Breast epithelium (tissue), 4 donors: ENCODE data around the gene SLCO2B1. TPM values are rescaled to one million over a fixed set of nuclear protein-coding genes. Genes with fewer than 3 reads are reported as not detected.

Experiments
- DNase-seq, 2 donors: peaks; one replicate each; pipeline ENCODE4 v3.0.0-alpha.2; 2019; ENCODE audit warnings: low spot score in 2 of 2
- H3K27ac ChIP-seq, 2 donors: fragments of 200-600 bp; sonication (generic) in 1 of 2; one replicate each; pipeline ENCODE4 v1.5.1; 2016 to 2019; ENCODE audit warnings: mild to moderate bottlenecking in 1 of 2
- H3K27me3 ChIP-seq, 2 donors: fragments of 200-600 bp; sonication (generic) in 1 of 2; one replicate each; pipeline versions ENCODE4 v1.5.1 to v1.6.0; 2017 to 2019; ENCODE audit warnings: control low read depth in 1 of 2, mild to moderate bottlenecking in 1 of 2
- H3K36me3 ChIP-seq: fragments of 200-600 bp; one replicate; pipeline ENCODE4 v1.5.1; 2019
- H3K4me1 ChIP-seq, 2 donors: fragments of 200-600 bp; sonication (generic); one replicate each; pipeline ENCODE4 v1.5.1; 2016 to 2019; ENCODE audit warnings: control low read depth in 1 of 2
- H3K4me3 ChIP-seq, 3 donors: fragments of 200-600 bp; sonication (generic); 1 replicate in 2 of 3; 2 replicates in 1 of 3; pipeline ENCODE4 v1.5.1; 2016 to 2019; ENCODE audit warnings: mild to moderate bottlenecking in 3 of 3, moderate library complexity in 2 of 3
- H3K9me3 ChIP-seq, 2 donors: fragments of 200-600 bp; sonication (generic) in 1 of 2; one replicate each; pipeline ENCODE4 v1.5.1; 2016 to 2019; ENCODE audit warnings: control low read depth in 1 of 2
- POLR2A ChIP-seq: fragments of 450-650 bp; IDR thresholded peaks from one replicate; pipeline ENCODE4 v1.6.1; 2016; ENCODE audit warnings: antibody characterized with exemption, mild to moderate bottlenecking, moderate library complexity
- POLR2AphosphoS5 ChIP-seq, 3 donors: sonication (generic); formaldehyde crosslinking; IDR thresholded peaks; one replicate each; pipeline ENCODE4 v1.6.1; 2017; ENCODE audit warnings: antibody characterized with exemption in 3 of 3
- intact Hi-C: fragments of 100-400 bp; cut with DNase I; formaldehyde crosslinking; loops from one replicate; pipeline ENCODE4 v1.15.1; 2023; ENCODE audit warnings: low total_unique reads
- total RNA-seq, 3 donors: library from RNA; depleted of rRNA; stranded (reverse); fragments of >200 nt; gene quantifications; one replicate each; pipeline ENCODE4 v1.1.0, GENCODE V29; 2016
- TF ChIP-seq, protein P1 (sequence below), 3 donors: fragments of 450-650 bp; IDR thresholded peaks; one replicate each; pipeline ENCODE4 v1.5.1; 2016 to 2017; ENCODE audit warnings: antibody characterized with exemption in 3 of 3, mild to moderate bottlenecking in 3 of 3, moderate library complexity in 3 of 3

SLCO2B1 gene
- total RNA-seq, 3 donors from 2014 or later: 23.9 to 86.9 (median 32.3) TPM

DNA sequence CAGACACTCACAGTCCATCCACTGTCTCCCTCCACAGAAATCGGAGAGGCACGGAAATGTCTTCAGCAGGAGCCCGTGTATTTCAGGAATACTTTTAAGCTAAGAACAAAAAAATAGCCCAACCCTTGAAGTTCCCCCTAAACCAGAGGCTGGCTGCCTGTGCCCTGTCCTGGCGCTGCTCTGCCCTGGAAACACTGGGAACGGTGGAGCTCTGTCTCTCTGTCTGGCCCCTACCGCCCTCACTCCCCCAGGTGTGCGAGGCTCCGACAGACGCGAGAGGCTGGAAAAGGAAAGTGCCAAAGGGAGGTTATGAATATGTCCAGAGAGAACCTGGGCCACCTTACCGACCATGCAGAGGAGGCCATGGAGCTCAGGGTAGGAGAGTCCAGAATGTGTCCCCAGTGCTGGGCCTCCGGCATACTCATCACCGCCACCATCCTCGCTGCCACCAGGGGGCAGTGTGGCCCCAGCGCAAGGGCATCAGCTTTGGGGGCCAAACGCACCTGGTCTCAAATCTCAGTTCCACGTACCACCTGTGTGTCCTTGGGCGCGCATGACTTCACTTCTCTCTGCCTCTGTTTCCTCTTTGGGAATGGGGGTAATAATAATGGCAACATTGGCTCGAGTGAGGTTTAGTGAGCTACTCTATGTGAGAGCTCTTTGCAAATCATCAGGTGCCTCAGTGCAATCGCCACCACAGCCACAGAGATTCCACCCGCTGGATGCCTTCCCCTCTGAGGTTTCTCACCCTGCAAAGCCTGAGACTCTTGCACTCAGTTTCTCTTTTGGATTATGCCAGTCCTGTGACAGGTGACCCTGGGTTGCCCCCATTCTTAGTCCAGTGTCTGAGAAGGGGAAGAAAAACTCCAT is 10.4 kb upstream of the SLCO2B1 start:
- Histone ChIP-seq H3K9me3 (no peaks in the 10 kb centered on the region), H3K27me3 (no peaks in the 10 kb centered on the region), H3K4me3 (no peak overlapping the region), H3K4me1 (no peaks in the 10 kb centered on the region), H3K36me3 (no peaks in the 10 kb centered on the region), H3K27ac (no peak overlapping the region)
- intact Hi-C loops: loop anchor here (10.0 kb wide), 1 partner anchor 104 kb away; the partner anchor contains the start of gene TPBGL
- no peak for TF ChIP-seq POLR2AphosphoS5 (IDR thresholded peaks at IDR 0.05)
- TF ChIP-seq, protein P1, sequence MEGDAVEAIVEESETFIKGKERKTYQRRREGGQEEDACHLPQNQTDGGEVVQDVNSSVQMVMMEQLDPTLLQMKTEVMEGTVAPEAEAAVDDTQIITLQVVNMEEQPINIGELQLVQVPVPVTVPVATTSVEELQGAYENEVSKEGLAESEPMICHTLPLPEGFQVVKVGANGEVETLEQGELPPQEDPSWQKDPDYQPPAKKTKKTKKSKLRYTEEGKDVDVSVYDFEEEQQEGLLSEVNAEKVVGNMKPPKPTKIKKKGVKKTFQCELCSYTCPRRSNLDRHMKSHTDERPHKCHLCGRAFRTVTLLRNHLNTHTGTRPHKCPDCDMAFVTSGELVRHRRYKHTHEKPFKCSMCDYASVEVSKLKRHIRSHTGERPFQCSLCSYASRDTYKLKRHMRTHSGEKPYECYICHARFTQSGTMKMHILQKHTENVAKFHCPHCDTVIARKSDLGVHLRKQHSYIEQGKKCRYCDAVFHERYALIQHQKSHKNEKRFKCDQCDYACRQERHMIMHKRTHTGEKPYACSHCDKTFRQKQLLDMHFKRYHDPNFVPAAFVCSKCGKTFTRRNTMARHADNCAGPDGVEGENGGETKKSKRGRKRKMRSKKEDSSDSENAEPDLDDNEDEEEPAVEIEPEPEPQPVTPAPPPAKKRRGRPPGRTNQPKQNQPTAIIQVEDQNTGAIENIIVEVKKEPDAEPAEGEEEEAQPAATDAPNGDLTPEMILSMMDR (IDR thresholded peaks at IDR 0.05): peak; percentile 59 to 84 (median 75)
- DNase-seq: peak in 1 of 2 donors; percentile 65

DNA sequence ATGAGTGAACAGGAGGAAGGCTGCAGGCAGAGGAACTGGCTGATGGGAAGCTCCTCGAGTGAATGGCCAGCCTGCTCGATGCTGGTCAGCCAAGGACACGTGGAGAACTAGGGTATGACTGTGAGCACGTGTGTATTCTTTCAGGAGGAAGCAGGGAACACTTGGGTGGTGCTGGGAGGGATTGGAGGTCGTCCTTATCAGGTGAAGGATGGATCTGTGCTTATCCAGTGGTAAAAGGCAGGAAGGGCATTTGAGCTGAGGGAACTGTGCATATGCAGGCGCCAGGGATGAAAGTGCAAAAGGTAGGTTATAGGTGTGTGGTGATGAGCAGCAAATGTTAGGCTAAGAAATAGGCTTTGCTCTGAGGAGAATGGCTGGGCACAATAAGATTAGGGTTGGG is 9.7 kb upstream of the SLCO2B1 start:
- no peak overlapping the region for H3K27ac ChIP-seq
- intact Hi-C loops: loop anchor here (10.0 kb wide), 1 partner anchor 104 kb away; the partner anchor contains the start of gene TPBGL
- H3K4me3 ChIP-seq: no peak overlapping the region
- no peaks in the 10 kb centered on the region for H3K4me1 ChIP-seq
- TF ChIP-seq POLR2A (no peak), POLR2AphosphoS5 (IDR thresholded peaks at IDR 0.05) (no peak)
- TF ChIP-seq, protein P1 (IDR thresholded peaks at IDR 0.05): no peak
- no peaks in the 10 kb centered on the region for H3K9me3 ChIP-seq
- DNase-seq: no peak
- H3K27me3 ChIP-seq: no peaks in the 10 kb centered on the region
- no peaks in the 10 kb centered on the region for H3K36me3 ChIP-seq

DNA sequence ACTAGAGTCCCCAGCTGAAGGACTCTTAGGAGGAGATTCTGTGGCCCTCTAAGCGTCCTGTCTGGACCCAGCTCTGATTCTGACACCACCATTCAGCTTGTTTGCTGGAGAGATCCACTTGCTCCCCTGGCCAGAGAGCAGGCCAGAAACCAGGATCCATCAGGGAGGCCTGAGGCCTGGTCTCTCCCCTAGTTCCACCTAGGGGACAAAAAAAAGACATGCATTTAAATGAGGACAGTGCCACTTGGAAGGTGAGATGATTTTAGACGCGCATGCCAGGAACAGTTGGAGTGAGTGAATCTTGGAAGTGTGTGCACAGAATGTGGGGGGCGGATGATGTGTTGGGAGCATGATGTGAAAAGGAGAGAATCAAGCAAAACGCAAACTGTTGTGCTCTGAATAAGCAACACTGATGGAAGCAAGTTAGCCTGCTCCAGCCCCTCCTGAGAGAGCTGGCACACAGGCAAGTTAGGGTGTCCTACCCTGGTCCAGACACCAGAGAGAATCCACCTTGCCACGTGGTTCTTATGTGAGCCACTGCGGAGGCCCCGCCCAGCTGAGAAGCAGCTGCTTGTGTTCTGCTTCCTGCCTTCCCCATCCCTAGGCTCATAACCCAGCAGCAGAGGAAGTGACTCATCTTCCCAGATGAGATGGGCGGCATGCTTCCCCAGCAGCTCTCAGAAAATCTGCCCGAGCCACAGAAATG is 8.0 kb upstream of the SLCO2B1 start:
- H3K4me1 ChIP-seq: no peaks in the 10 kb centered on the region
- no peaks in the 10 kb centered on the region for H3K9me3 ChIP-seq
- DNase-seq: peak in 1 of 2 donors; percentile 35
- no peak overlapping the region for H3K4me3 ChIP-seq
- intact Hi-C loops: loop anchor here (10.0 kb wide), 1 partner anchor 102 kb away; the partner anchor contains the start of gene TPBGL
- TF ChIP-seq POLR2AphosphoS5 (IDR thresholded peaks at IDR 0.05): peak in 1 of 3 donors; percentile 15
- TF ChIP-seq, protein P1 (IDR thresholded peaks at IDR 0.05): no peak
- H3K27ac ChIP-seq: peak overlapping the region in 1 of 2 donors; percentile 48
- no peaks in the 10 kb centered on the region for H3K36me3 ChIP-seq
- no peaks in the 10 kb centered on the region for H3K27me3 ChIP-seq

DNA sequence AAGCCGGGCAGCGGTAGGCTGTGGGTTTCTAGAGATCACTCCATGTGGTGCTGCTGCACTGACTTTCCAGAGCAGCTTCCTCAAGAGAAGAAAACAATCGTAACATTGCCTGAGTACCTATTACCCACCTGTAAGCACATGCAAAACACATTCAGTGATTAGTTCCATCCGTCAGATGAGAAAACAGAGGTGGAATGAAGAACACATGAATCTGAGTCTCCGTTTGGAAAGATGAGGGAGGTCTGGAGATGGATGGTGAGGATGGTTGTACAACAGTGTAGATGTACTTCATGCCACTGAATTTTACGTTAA is 7.5 kb upstream of the SLCO2B1 start:
- H3K4me1 ChIP-seq: no peaks in the 10 kb centered on the region
- peak overlapping the region in 1 of 2 donors; percentile 48 for H3K27ac ChIP-seq
- H3K9me3 ChIP-seq: no peaks in the 10 kb centered on the region
- intact Hi-C loops: loop anchor here (10.0 kb wide), 1 partner anchor 101 kb away; the partner anchor contains the start of gene TPBGL
- no peak overlapping the region for H3K4me3 ChIP-seq
- TF ChIP-seq POLR2AphosphoS5 (IDR thresholded peaks at IDR 0.05): no peak
- TF ChIP-seq, protein P1 (IDR thresholded peaks at IDR 0.05): no peak
- TF ChIP-seq POLR2A: no peak
- no peaks in the 10 kb centered on the region for H3K36me3 ChIP-seq
- no peaks in the 10 kb centered on the region for H3K27me3 ChIP-seq
- no peak for DNase-seq

DNA sequence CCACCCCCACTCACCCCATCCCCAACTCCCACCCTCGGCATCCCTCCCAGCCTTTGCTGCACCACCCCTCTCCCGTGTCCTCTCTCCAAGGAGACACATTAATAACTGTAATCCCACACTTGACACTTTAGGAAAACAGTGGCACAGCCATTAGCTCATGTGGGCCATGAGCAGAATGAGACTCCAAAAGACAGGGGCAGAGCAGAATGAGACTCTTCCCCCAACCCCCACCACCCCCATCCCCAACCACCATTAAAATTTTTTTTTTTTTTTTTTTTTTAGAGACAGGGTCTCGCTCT is 6.2 kb upstream of the SLCO2B1 start:
- TF ChIP-seq POLR2AphosphoS5 (IDR thresholded peaks at IDR 0.05) (no peak), POLR2A (no peak)
- TF ChIP-seq, protein P1 (IDR thresholded peaks at IDR 0.05): no peak
- intact Hi-C loops: loop anchor here (5.0 to 10.0 kb wide), 2 partner anchors 53 to 100 kb away; partner anchors contain the start of gene TPBGL
- Histone ChIP-seq H3K27ac (no peak overlapping the region), H3K36me3 (no peaks in the 10 kb centered on the region), H3K4me1 (no peaks in the 10 kb centered on the region), H3K9me3 (no peaks in the 10 kb centered on the region), H3K4me3 (no peak overlapping the region), H3K27me3 (no peaks in the 10 kb centered on the region)
- no peak for DNase-seq
